A549 treated with dexamethasone at 1 μM for 4 hours (cell line): Measurements from ENCODE around the gene CYB561D1. TPM values are rescaled to one million over a fixed set of nuclear protein-coding genes. Genes with fewer than 3 reads are reported as not detected.

Experiments used
- total RNA-seq: library from RNA; stranded (reverse); fragments of 200-300 nt; extraction: Qiagen RNA extraction; gene quantifications from 5 replicates; pipeline ENCODE4 v1.2.3, GENCODE V29; 2022

The CYB561D1 gene, protein sequence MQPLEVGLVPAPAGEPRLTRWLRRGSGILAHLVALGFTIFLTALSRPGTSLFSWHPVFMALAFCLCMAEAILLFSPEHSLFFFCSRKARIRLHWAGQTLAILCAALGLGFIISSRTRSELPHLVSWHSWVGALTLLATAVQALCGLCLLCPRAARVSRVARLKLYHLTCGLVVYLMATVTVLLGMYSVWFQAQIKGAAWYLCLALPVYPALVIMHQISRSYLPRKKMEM
- 3.8 to 5.1 TPM (median 4.5 TPM) in 5 replicates for total RNA-seq

GRCh38 chr1:109493805-109494539, at the start of gene CYB561D1:
Gene CYB561D1, plus strand, starts transcription at chr1:109494094. Its CDS starts 46 bp downstream, at chr1:109494140.

DNA sequence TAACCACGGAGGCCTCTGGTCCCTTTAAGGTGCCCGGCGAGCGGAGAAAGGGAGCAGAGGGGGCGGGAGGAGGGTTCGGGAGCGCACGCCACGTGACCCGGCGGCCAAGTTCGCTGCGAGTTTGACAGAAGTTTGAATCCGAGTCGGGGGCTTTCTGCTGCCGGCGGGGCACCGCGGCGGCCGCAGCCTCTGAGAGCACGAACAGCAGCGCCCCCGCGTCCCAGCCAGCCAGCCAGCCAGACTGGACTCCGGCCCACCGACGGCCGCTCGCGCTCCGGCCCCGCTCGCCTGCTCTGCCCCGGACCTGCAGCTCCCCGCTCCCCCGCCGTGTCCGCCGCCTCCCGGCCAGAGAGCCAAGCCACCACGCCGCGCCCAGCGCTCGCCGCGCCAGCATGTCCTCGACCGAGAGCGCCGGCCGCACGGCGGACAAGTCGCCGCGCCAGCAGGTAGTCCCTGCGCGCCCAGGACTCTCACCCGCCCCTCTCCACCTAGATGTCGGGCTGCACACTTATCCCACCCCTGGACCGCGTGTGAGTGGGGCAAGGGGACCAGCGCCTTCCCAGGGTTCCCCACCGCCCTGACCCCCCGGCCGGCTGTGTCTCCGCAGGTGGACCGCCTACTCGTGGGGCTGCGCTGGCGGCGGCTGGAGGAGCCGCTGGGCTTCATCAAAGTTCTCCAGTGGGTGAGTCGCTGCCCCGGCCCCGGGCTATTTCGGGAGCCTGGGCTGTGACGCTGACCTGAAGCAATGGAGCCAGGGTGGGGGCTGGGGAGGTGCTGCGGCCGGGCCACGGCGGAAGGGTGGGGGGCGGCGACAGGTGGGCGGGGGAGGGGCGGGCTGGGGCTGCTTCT, 27.2 kb upstream of the CYB561D1 start, which contains the start of gene SYPL2:
SYPL2 (plus strand) TSS at position 95 of the 849 bp plus-strand sequence; CDS start at position 393, 298 bp downstream.

GRCh38 chr1:109483672-109484518, 10.0 kb upstream of the CYB561D1 start, which contains the start of gene ATXN7L2:
Gene ATXN7L2, plus strand, starts transcription at chr1:109483905. Its CDS starts 49 bp downstream, at chr1:109483954.

DNA sequence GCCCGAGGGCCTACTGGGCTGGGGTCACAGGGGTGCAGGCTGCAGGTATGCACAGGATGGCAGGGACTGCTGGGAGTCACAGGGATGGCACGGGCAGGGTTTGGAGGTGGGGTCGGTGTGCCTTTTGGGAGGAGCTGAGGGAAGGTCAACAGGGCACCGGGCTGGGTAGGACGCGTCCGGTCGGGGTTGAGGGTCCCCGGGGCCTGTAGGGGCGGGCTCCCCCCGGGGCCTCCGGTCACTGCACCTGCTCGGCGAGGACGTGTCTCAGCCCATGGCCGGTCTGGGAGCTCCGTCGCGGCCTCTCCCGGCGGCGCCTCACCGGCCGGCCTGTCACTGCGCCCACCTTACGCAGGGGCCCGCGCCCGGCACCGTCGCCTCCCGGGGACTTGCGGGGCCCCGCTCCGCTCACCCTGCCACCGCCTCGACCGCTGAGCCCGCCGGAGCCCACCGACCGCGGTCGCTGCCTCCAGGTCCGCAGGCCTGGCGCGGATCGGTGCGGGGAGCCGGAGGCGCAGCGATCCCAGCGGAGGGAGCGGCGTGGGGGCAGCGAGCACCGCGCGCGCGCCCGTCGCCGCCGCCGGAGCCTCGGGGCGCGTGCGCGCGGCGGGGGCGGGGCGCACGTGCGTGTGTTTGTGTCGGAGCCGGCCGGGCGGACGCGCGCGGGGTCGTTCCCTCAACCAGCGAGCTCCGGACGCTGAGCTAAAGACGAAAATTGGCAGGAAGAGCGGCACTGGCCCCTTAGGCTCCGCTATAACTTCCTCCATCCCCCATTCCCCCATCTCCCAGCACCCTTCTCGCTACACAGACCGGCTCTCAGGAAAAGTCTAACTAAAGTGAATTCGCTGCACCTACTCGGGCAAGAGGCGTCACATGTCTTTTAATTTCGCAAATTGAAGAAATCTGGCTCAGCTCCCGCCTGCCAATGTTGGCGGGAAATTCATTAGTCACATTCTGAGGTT, 15.6 kb downstream of the CYB561D1 start, which contains the start of gene AMIGO1:
AMIGO1 (minus strand) TSS at position 552 of the 959 bp plus-strand sequence. CDS start 815 bp downstream, outside the sequence.

GRCh38 chr1:109539676-109540075, 45.8 kb downstream of the CYB561D1 start, which contains the start of gene GPR61:
Gene GPR61, plus strand, starts transcription at chr1:109539872. Its CDS starts 3,151 bp downstream, at chr1:109543023.

DNA sequence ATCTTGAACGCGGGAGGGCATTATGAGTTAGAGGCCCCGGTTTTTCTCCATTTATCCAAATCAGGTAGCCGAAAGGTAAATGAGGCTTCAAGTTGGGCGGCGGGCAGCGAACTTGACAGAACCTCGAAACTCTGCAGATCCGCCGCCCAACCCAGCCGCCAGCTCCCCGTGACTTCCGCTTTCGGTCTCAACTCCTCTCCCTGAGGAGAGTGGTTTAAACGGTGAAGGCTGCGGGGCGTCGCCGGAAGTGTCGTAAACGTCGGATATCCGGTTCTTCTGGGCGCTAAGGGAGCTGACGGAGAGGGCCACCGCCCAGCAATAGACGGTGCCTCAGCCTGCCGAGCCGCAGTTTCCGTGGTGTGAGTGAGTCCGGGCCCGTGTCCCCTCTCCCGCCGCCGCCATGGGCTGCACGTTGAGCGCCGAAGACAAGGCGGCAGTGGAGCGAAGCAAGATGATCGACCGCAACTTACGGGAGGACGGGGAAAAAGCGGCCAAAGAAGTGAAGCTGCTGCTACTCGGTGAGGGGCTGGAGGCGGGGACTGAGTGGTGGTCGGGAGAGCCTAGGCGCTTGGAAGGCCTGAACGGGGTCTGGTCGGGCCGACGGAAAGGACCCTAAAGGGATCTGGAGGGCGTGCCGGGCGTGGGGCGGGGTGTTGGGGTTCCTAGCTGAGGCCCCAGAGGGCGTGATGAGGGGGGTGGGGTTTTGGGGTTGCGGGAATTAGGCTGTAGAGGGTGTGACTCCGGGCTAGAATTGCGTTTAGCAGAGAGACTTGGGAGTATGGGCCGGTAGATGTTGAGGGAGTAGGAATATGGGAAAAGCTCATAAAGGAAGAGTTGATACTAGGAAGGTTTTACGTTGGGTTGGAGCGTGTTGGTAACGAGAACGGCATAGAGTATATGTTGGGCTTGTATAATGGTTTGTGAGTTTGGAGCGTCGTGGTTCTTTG, 54.7 kb downstream of the CYB561D1 start, which contains the start of gene GNAI3:
GNAI3 (plus strand) TSS at position 295 of the 947 bp plus-strand sequence; CDS start at position 401, 106 bp downstream.

Other genes starting within 250 kb of the CYB561D1 start
- 2.9 to 5.6 TPM (median 5.2 TPM) in 5 replicates for gene CELSR2, start 244.6 kb upstream of the CYB561D1 start, total RNA-seq
- 16.6 to 22.7 TPM (median 20.9 TPM) in 5 replicates for gene PSRC1, start 210.9 kb upstream of the CYB561D1 start, total RNA-seq
- gene MYBPHL, start 187.1 kb upstream of the CYB561D1 start, total RNA-seq, result 0.09 to 0.12 TPM in 2 of 5 replicates, not detected in the others
- 4.4 to 5.4 TPM (median 5.1 TPM) in 5 replicates for gene SORT1, start 96.2 kb upstream of the CYB561D1 start, total RNA-seq
- gene PSMA5, start 67.6 kb upstream of the CYB561D1 start, total RNA-seq, result 86.2 to 112 TPM (median 87.9 TPM) in 5 replicates
- gene SYPL2, start 27.5 kb upstream of the CYB561D1 start, total RNA-seq, result 0.09 to 0.17 TPM (median 0.11 TPM) in 5 replicates
- gene ATXN7L2, start 10.2 kb upstream of the CYB561D1 start, total RNA-seq, result 1.4 to 2.4 TPM (median 2.1 TPM) in 5 replicates
- 0.99 to 1.7 TPM (median 1.4 TPM) in 5 replicates for gene AMIGO1, start 15.6 kb downstream of the CYB561D1 start, total RNA-seq
- gene GPR61, start 45.8 kb downstream of the CYB561D1 start, total RNA-seq, result 0.06 TPM in 1 of 5 replicates, not detected in the others
- gene GNAI3, start 54.5 kb downstream of the CYB561D1 start, total RNA-seq, result 5.1 to 5.8 TPM (median 5.5 TPM) in 5 replicates
- 0.08 to 0.38 TPM (median 0.15 TPM) in 5 replicates for gene GNAT2, start 125.5 kb downstream of the CYB561D1 start, total RNA-seq
- 15.4 to 21.8 TPM (median 21.7 TPM) in 5 replicates for gene AMPD2, start 125.7 kb downstream of the CYB561D1 start, total RNA-seq
- 8.3 to 10.3 TPM (median 9.3 TPM) in 5 replicates for gene GSTM4, start 162.0 kb downstream of the CYB561D1 start, total RNA-seq
- gene GSTM2, start 174.0 kb downstream of the CYB561D1 start, total RNA-seq, result 2.7 to 4.8 TPM (median 3.5 TPM) in 5 replicates
- gene GSTM1, start 193.7 kb downstream of the CYB561D1 start, total RNA-seq, result 0.21 TPM in 1 of 5 replicates, not detected in the others
- not detected in 5 replicates for gene GSTM5, start 218.2 kb downstream of the CYB561D1 start, total RNA-seq
- gene GSTM3, start 246.9 kb downstream of the CYB561D1 start, total RNA-seq, result 18.5 to 26.7 TPM (median 21.2 TPM) in 5 replicates